H1 (cell line): ENCODE measurements around the gene AQP2. TPM values are rescaled to one million over a fixed set of nuclear protein-coding genes. Genes with fewer than 3 reads are reported as not detected.

Experiments
- CTCF ChIA-PET: fragments of 300-600 bp; sonication (Branson Sonifier 250); formaldehyde crosslinking; loops from one replicate; lab custom pipeline; 2021; ENCODE audit not compliant: partially characterized antibody; lab: Charles Lee
- POLR2A ChIA-PET: fragments of 300-600 bp; sonication (Branson Sonifier 250); formaldehyde crosslinking; loops from one replicate; lab custom pipeline; 2021; ENCODE audit warnings: inconsistent platforms; ENCODE audit not compliant: partially characterized antibody; lab: Charles Lee
- DNase-seq, 2 experiments: peaks; one replicate each; pipeline versions ENCODE4 v3.0.0 to v3.0.0-alpha.2; 2010 to 2022; ENCODE audit warnings: low spot score in 2 of 2, low read depth in 1 of 2, mixed read lengths in 1 of 2
- FAIRE-seq: peaks from 2 replicates; lab custom pipeline; 2011; peaks lifted over from hg19 to GRCh38; lab: Jason Lieb, UNC
- H2AFZ ChIP-seq: 2 replicates; pipeline ENCODE4 v1.8.1; 2012; ENCODE audit warnings: low read length, inconsistent platforms
- H2AK5ac ChIP-seq: 2 replicates; pipeline ENCODE4 v1.6.1; 2013; ENCODE audit warnings: low read depth, low read length
- H2BK120ac ChIP-seq: replicated peaks from 2 replicates; pipeline ENCODE3; 2013; ENCODE audit warnings: low read depth, low read length, inconsistent platforms
- H2BK12ac ChIP-seq: 2 replicates; pipeline ENCODE4 v1.6.1; 2013; ENCODE audit warnings: low read depth, low read length
- H2BK15ac ChIP-seq: 2 replicates; pipeline ENCODE4 v1.6.1; 2013; ENCODE audit warnings: low read length
- H2BK20ac ChIP-seq: 2 replicates; pipeline ENCODE4 v1.6.1; 2013; ENCODE audit warnings: low read length
- H2BK5ac ChIP-seq: 2 replicates; pipeline ENCODE4 v1.6.1; 2013; ENCODE audit warnings: low read depth, low read length
- H3K14ac ChIP-seq: 2 replicates; pipeline ENCODE4 v1.6.1; 2013; ENCODE audit warnings: inconsistent platforms; ENCODE audit not compliant: insufficient read length
- H3K18ac ChIP-seq: 2 replicates; pipeline ENCODE4 v1.6.1; 2013; ENCODE audit warnings: low read length; ENCODE audit errors: extremely low read depth
- H3K23ac ChIP-seq: 2 replicates; pipeline ENCODE4 v1.6.1; 2013; ENCODE audit warnings: inconsistent platforms; ENCODE audit not compliant: insufficient read length
- H3K23me2 ChIP-seq: 2 replicates; pipeline ENCODE4 v1.6.1; 2013; ENCODE audit warnings: low read depth, low read length
- H3K27ac ChIP-seq: 2 replicates; pipeline ENCODE4 v1.6.1; 2011; ENCODE audit warnings: low read depth, low read length, inconsistent platforms
- H3K27me3 ChIP-seq, 4 experiments: replicated peaks in 1 of 4; 1 replicate in 1 of 4; 2 replicates in 3 of 4; pipeline versions ENCODE4 v1.6.1 to v1.8.1; 2011 to 2013; ENCODE audit warnings: low read length in 3 of 4, mild to moderate bottlenecking in 3 of 4, inconsistent platforms in 2 of 4, mixed read lengths in 2 of 4, moderate library complexity in 1 of 4; ENCODE audit not compliant: control insufficient read depth in 3 of 4, insufficient read depth in 3 of 4; ENCODE audit errors: extremely low read depth in 1 of 4
- H3K36me3 ChIP-seq, 4 experiments: 2 replicates each; pipeline versions ENCODE4 v1.6.1 to v1.8.1; 2011 to 2013; ENCODE audit warnings: mild to moderate bottlenecking in 4 of 4, low read length in 3 of 4, moderate library complexity in 2 of 4, control low read depth in 1 of 4, inconsistent platforms in 1 of 4; ENCODE audit not compliant: insufficient read depth in 4 of 4, control insufficient read depth in 2 of 4
- H3K4ac ChIP-seq: replicated peaks from 2 replicates; pipeline ENCODE3; 2013; ENCODE audit warnings: low read length, low read depth, mixed read lengths, inconsistent platforms; ENCODE audit not compliant: insufficient read length
- H3K4me1 ChIP-seq, 4 experiments: replicated peaks in 1 of 4; 1 replicate in 1 of 4; 2 replicates in 3 of 4; pipeline versions ENCODE4 v1.6.1 to v1.8.1; 2011 to 2013; ENCODE audit warnings: low read length in 3 of 4, inconsistent platforms in 2 of 4, mixed read lengths in 1 of 4; ENCODE audit not compliant: insufficient read depth in 4 of 4, control insufficient read depth in 3 of 4
- H3K4me2 ChIP-seq, 2 experiments: 2 replicates each; pipeline versions ENCODE4 v1.6.1 to v1.8.1; 2011 to 2013; ENCODE audit warnings: low read depth in 2 of 2, low read length in 2 of 2, control low read depth in 1 of 2, inconsistent platforms in 1 of 2, mild to moderate bottlenecking in 1 of 2; ENCODE audit not compliant: insufficient read depth in 1 of 2
- H3K4me3 ChIP-seq, 4 experiments: fragments of 200-600, 300-600 bp in 1 of 4; sonication (generic), shearing (Covaris generic), sonication (Bioruptor Twin) in 1 of 4; 2 replicates each; pipeline versions ENCODE4 v1.5.1 to v1.8.1; 2011 to 2016; ENCODE audit warnings: low read length in 4 of 4, low read depth in 3 of 4, control low read depth in 2 of 4, inconsistent platforms in 2 of 4, mild to moderate bottlenecking in 2 of 4, mixed read lengths in 1 of 4, moderate library complexity in 1 of 4; ENCODE audit not compliant: insufficient read depth in 2 of 4; ENCODE audit errors: extremely low read depth in 1 of 4
- H3K56ac ChIP-seq: replicated peaks from 2 replicates; pipeline ENCODE3; 2013; ENCODE audit warnings: low read depth, mild to moderate bottlenecking, mixed read lengths, low read length, inconsistent platforms; ENCODE audit not compliant: insufficient read length
- H3K79me1 ChIP-seq: 2 replicates; pipeline ENCODE4 v1.6.1; 2013; ENCODE audit warnings: low read depth, low read length, control low read depth
- H3K79me2 ChIP-seq, 2 experiments: 2 replicates each; pipeline versions ENCODE4 v1.6.1 to v1.8.1; 2012 to 2013; ENCODE audit warnings: low read length in 2 of 2, mild to moderate bottlenecking in 2 of 2, inconsistent platforms in 1 of 2; ENCODE audit not compliant: insufficient read depth in 2 of 2, control insufficient read depth in 1 of 2
- H3K9ac ChIP-seq, 4 experiments: replicated peaks in 1 of 4; 1 replicate in 1 of 4; 2 replicates in 3 of 4; pipeline versions ENCODE4 v1.6.1 to v1.8.1; 2011 to 2013; ENCODE audit warnings: low read depth in 3 of 4, low read length in 3 of 4, control low read depth in 2 of 4, mild to moderate bottlenecking in 2 of 4, moderate library complexity in 2 of 4, inconsistent platforms in 1 of 4; ENCODE audit errors: extremely low read depth in 1 of 4
- H3K9me3 ChIP-seq, 2 experiments: 2 replicates each; pipeline versions ENCODE4 v1.6.1 to v1.8.1; 2012 to 2013; ENCODE audit warnings: mild to moderate bottlenecking in 2 of 2, moderate library complexity in 2 of 2, control low read depth in 1 of 2, inconsistent platforms in 1 of 2, low read depth in 1 of 2, low read length in 1 of 2, mixed read lengths in 1 of 2; ENCODE audit not compliant: insufficient read depth in 2 of 2
- H4K20me1 ChIP-seq, 2 experiments: replicated peaks in 1 of 2; 2 replicates each; pipeline versions ENCODE3 to v1.8.1; 2011 to 2013; ENCODE audit warnings: inconsistent platforms in 2 of 2, low read length in 2 of 2, mild to moderate bottlenecking in 1 of 2; ENCODE audit not compliant: insufficient read depth in 2 of 2, control insufficient read depth in 1 of 2
- H4K5ac ChIP-seq: 2 replicates; pipeline ENCODE4 v1.6.1; 2013; ENCODE audit warnings: low read length, low read depth, mixed read lengths, inconsistent platforms; ENCODE audit not compliant: insufficient read length
- H4K8ac ChIP-seq: 2 replicates; pipeline ENCODE4 v1.8.0; 2013; ENCODE audit warnings: mild to moderate bottlenecking, moderate library complexity, low read length, inconsistent platforms; ENCODE audit not compliant: insufficient read depth; ENCODE audit errors: extremely low read depth
- H4K91ac ChIP-seq: replicated peaks from 2 replicates; pipeline ENCODE3; 2013; ENCODE audit warnings: low read length, mixed read lengths, inconsistent platforms; ENCODE audit not compliant: insufficient read length
- ATF2 ChIP-seq: IDR thresholded peaks from 2 replicates; pipeline ENCODE4 v1.6.1; 2012; ENCODE audit warnings: low read length, inconsistent platforms
- PHF8 ChIP-seq: fragments of 200-600 bp; sonication (generic); conservative IDR thresholded peaks from 2 replicates; pipeline ENCODE4 v1.7.1; 2012; ENCODE audit warnings: low read depth, mild to moderate bottlenecking, inconsistent platforms, low read length, moderate library complexity
- WGBS, 2 experiments: shearing (Covaris generic) in 1 of 2; methylation state at CpG; one replicate each; pipeline versions ENCODE4 v1.1.6 to v1.1.7; 2013 to 2015; ENCODE audit warnings: low lambda C conversion rate in 2 of 2, mixed read lengths in 2 of 2, inconsistent platforms in 1 of 2, low coverage in 1 of 2, missing lambda C conversion rate in 1 of 2; ENCODE audit not compliant: insufficient replicate concordance in 2 of 2, insufficient coverage in 1 of 2, insufficient read length in 1 of 2; ENCODE audit errors: extremely low coverage in 1 of 2, missing lambda C conversion rate in 1 of 2; 5-methylcytosine and 5-hydroxymethylcytosine counted together
- polyA plus RNA-seq, 7 experiments: library from polyadenylated mRNA; depleted of rRNA in 3 of 7; stranded (reverse) in 5 of 7; unstranded in 2 of 7; fragments of >200 nt in 5 of 7; fragments of 200-250 nt in 2 of 7; gene quantifications; 1 replicate in 5 of 7; 2 replicates in 1 of 7; 4 replicates in 1 of 7; pipeline versions ENCODE4 v1.2.1 to v1.2.3, GENCODE V29; 2011 to 2013; ENCODE audit warnings: missing spikeins in 2 of 7, mixed read lengths in 2 of 7
- total RNA-seq: library from RNA; stranded (reverse); fragmentation: NEBNext Ultra II Directional; extraction: Animal tissue kit (Norgen Biotek cat#: 25700); gene quantifications from 2 replicates; pipeline ENCODE4 v1.2.1, GENCODE V29; 2021

AQP2 gene
- total and polyA plus RNA-seq, 2 of the 8 experiments (the other 6 are each of a cell fraction or from before 2014, with no cell fraction given), result not detected

- H2BK5ac ChIP-seq, result no peak overlapping the region
- H3K36me3 ChIP-seq, result no peaks in the 10 kb centered on the region
- FAIRE-seq, result no peak
- H4K5ac ChIP-seq, result no peak overlapping the region
- H2BK120ac ChIP-seq, result no peak overlapping the region
- H3K56ac ChIP-seq, result no peak overlapping the region
- H3K9me3 ChIP-seq, result no peaks in the 10 kb centered on the region
- no peak overlapping the region for H3K27ac ChIP-seq
- no peak overlapping the region for H3K14ac ChIP-seq
- no peak overlapping the region for H2AFZ ChIP-seq
- peaks cover 0 to 1% of the 10 kb centered on the region in 2 experiments for H4K20me1 ChIP-seq
- no peak overlapping the region for H2BK20ac ChIP-seq
- H3K9ac ChIP-seq, result no peak overlapping the region
- DNase-seq, result no peak
- CTCF ChIA-PET, result interaction anchor here (0.6 to 5.1 kb wide), 18 partner anchors 10 to 246 kb away, joined by 3 to 37 read pairs (median 4); no protein-coding TSS in a partner anchor
- peaks cover 0 to 3% (median 0%) of the 10 kb centered on the region in 4 experiments; a peak in 1 of 7 replicates for H3K27me3 ChIP-seq
- no peaks in the 10 kb centered on the region for H3K79me1 ChIP-seq
- no peaks in the 10 kb centered on the region for H3K79me2 ChIP-seq
- TF ChIP-seq PHF8, result no peak
- no peak for TF ChIP-seq ATF2
- 86% methylated on average over 3 of the region's 3 CpGs; no CpG with 5 or more reads in 1 of the 2 experiments for WGBS, 2 experiments
- H3K4me2 ChIP-seq, result no peak overlapping the region
- no peak overlapping the region for H3K18ac ChIP-seq
- no peak overlapping the region for H4K8ac ChIP-seq
- no peak overlapping the region for H4K91ac ChIP-seq
- 0 out of 2 replicates have a peak overlapping the region, but pooled peaks have one; percentile 16 for H2BK15ac ChIP-seq
- H2AK5ac ChIP-seq, result no peak overlapping the region
- H2BK12ac ChIP-seq, result no peak overlapping the region; the same call in 1 of the 2 replicates
- no peaks in the 10 kb centered on the region; the same call in 1 of the 2 replicates for H3K23me2 ChIP-seq
- POLR2A ChIA-PET, result interaction anchor here (0.9 to 1.2 kb wide), 2 partner anchors 11 to 19 kb away, joined by 3 to 4 read pairs; partner anchors contain the start of gene AQP5
- no peak overlapping the region for H3K4ac ChIP-seq
- H3K23ac ChIP-seq, result no peak overlapping the region
- no peak overlapping the region for H3K4me3 ChIP-seq
- H3K4me1 ChIP-seq, result peaks cover 3 to 17% (median 4%) of the 10 kb centered on the region in 4 experiments; a peak in 6 of 7 replicates
Measured at GRCh38 chr12:49942512-49942893, 8.0 kb upstream of the AQP2 start.
